Hepatocyte (in vitro differentiated cells): ENCODE results near the gene ENG. TPM values are rescaled to one million over a fixed set of nuclear protein-coding genes. Genes with fewer than 3 reads are reported as not detected.

Source experiments
- DNase-seq: peaks from one replicate; pipeline ENCODE4 v3.0.0-alpha.2; 2016; ENCODE audit warnings: low spot score
- H2AFZ ChIP-seq: fragments of 200-600 bp; sonication (generic); 2 replicates; pipeline ENCODE4 v1.6.0; 2016; ENCODE audit warnings: antibody characterized with exemption, mild to moderate bottlenecking
- H3K27ac ChIP-seq: fragments of 200-600 bp; sonication (generic); 2 replicates; pipeline ENCODE4 v1.5.1; 2016; ENCODE audit warnings: mild to moderate bottlenecking
- H3K27me3 ChIP-seq: fragments of 200-600 bp; sonication (generic); 2 replicates; pipeline ENCODE4 v1.6.1; 2016
- H3K36me3 ChIP-seq: fragments of 200-600 bp; sonication (generic); replicated peaks from 2 replicates; pipeline ENCODE4 v1.5.1; 2016; ENCODE audit warnings: low read depth; ENCODE audit not compliant: insufficient read depth
- H3K4me1 ChIP-seq: fragments of 200-600 bp; sonication (generic); 2 replicates; pipeline ENCODE4 v1.5.1; 2016; ENCODE audit warnings: mild to moderate bottlenecking, moderate library complexity; ENCODE audit not compliant: insufficient read depth
- H3K4me2 ChIP-seq: fragments of 200-600 bp; sonication (generic); 2 replicates; pipeline ENCODE4 v1.6.0; 2016
- H3K4me3 ChIP-seq: fragments of 200-600 bp; sonication (generic); 2 replicates; pipeline ENCODE4 v1.5.1; 2016; ENCODE audit warnings: mild to moderate bottlenecking
- H3K79me2 ChIP-seq: fragments of 200-600 bp; sonication (generic); 2 replicates; pipeline ENCODE4 v1.6.0; 2017; ENCODE audit warnings: mild to moderate bottlenecking
- H3K9me2 ChIP-seq: fragments of 200-600 bp; sonication (generic); replicated peaks from 2 replicates; pipeline ENCODE4 v1.6.0; 2017; ENCODE audit warnings: mild to moderate bottlenecking; ENCODE audit not compliant: insufficient read depth
- H3K9me3 ChIP-seq: fragments of 200-600 bp; sonication (generic); 2 replicates; pipeline ENCODE4 v1.5.1; 2016; ENCODE audit warnings: low read depth, mild to moderate bottlenecking
- H4K20me1 ChIP-seq: fragments of 200-600 bp; sonication (generic); 2 replicates; pipeline ENCODE4 v1.6.0; 2016; ENCODE audit warnings: mild to moderate bottlenecking; ENCODE audit not compliant: insufficient read depth, poor library complexity, severe bottlenecking
- CTCF ChIP-seq: fragments of 200-600 bp; sonication (generic); IDR thresholded peaks from 2 replicates; pipeline ENCODE4 v1.5.1; 2016; ENCODE audit warnings: antibody characterized with exemption, mild to moderate bottlenecking; ENCODE audit not compliant: poor library complexity
- EZH2 ChIP-seq: fragments of 200-600 bp; sonication (generic); IDR thresholded peaks from 2 replicates; pipeline ENCODE4 v1.6.1; 2016; ENCODE audit warnings: antibody characterized with exemption, mild to moderate bottlenecking, borderline replicate concordance
- EZH2phosphoT487 ChIP-seq: fragments of 200-600 bp; sonication (generic); IDR thresholded peaks from one replicate; pipeline ENCODE4 v1.6.1; 2018; ENCODE audit warnings: antibody characterized with exemption, mild to moderate bottlenecking, low read depth, moderate library complexity; ENCODE audit not compliant: unreplicated experiment, severe bottlenecking
- WGBS: methylation state at CpG from one replicate; pipeline ENCODE4 v1.1.6; 2016; ENCODE audit warnings: low lambda C conversion rate; ENCODE audit errors: missing lambda C conversion rate; 5-methylcytosine and 5-hydroxymethylcytosine counted together
- polyA plus RNA-seq: library from polyadenylated mRNA; unstranded; fragments of >200 nt; fragmentation: Nextera tagmentation; extraction: Ambion mirVana; gene quantifications from 2 replicates; pipeline ENCODE4 v1.2.1, GENCODE V29; 2016
- total RNA-seq: library from RNA; depleted of rRNA; stranded (reverse); fragments of >200 nt; gene quantifications from 2 replicates; pipeline ENCODE4 v1.2.3, GENCODE V29; 2014

The ENG gene
- total and polyA plus RNA-seq, 2 experiments from 2014 or later = 6.8 to 21.2 TPM

GRCh38 chr9:127810378-127811187, 43.9 kb downstream of the ENG start:
- Histone ChIP-seq H3K27ac (no peak overlapping the region), H4K20me1 (no peaks in the 10 kb centered on the region), H3K4me3 (no peak overlapping the region), H3K27me3 (no peaks in the 10 kb centered on the region), H3K36me3 (no peaks in the 10 kb centered on the region), H2AFZ (no peak overlapping the region), H3K4me1 (peaks cover 8% of the 10 kb centered on the region), H3K9me2 (no peaks in the 10 kb centered on the region), H3K4me2 (no peak overlapping the region), H3K9me3 (no peaks in the 10 kb centered on the region), H3K79me2 (peaks cover 6% of the 10 kb centered on the region)
- no peak for TF ChIP-seq CTCF
- TF ChIP-seq EZH2 = no peak
- TF ChIP-seq EZH2phosphoT487 = no peak
- WGBS = 96% methylated on average over 10 of the region's 10 CpGs
- no peak for DNase-seq

- peaks cover 8% of the 10 kb centered on the region for H3K4me1 ChIP-seq
- H3K4me2 ChIP-seq = peak overlapping the region; percentile 71
- H3K27ac ChIP-seq = no peak overlapping the region
- H3K79me2 ChIP-seq = peaks cover 14% of the 10 kb centered on the region
- H3K9me2 ChIP-seq = no peaks in the 10 kb centered on the region
- H3K4me3 ChIP-seq = no peak overlapping the region
- H3K27me3 ChIP-seq = no peaks in the 10 kb centered on the region
- TF ChIP-seq EZH2 (no peak), EZH2phosphoT487 (no peak), CTCF (no peak)
- H2AFZ ChIP-seq = no peak overlapping the region
- H3K9me3 ChIP-seq = no peaks in the 10 kb centered on the region
- no peaks in the 10 kb centered on the region for H4K20me1 ChIP-seq
- 32% methylated on average over 37 of the region's 57 CpGs for WGBS
- no peaks in the 10 kb centered on the region for H3K36me3 ChIP-seq
- DNase-seq = peak; percentile 80
Measured at GRCh38 chr9:127809540-127810377, 44.7 kb downstream of the ENG start.

- DNase-seq = no peak
- peaks cover 21% of the 10 kb centered on the region for H3K79me2 ChIP-seq
- H3K4me1 ChIP-seq = peaks cover 13% of the 10 kb centered on the region
- no peak overlapping the region for H3K4me3 ChIP-seq
- H3K9me2 ChIP-seq = no peaks in the 10 kb centered on the region
- H3K27ac ChIP-seq = no peak overlapping the region
- peak overlapping the region; percentile 71 for H3K4me2 ChIP-seq
- H3K27me3 ChIP-seq = no peaks in the 10 kb centered on the region
- no peak overlapping the region for H2AFZ ChIP-seq
- 79% methylated on average over 9 of the region's 9 CpGs for whole genome bisulfite sequencing
- H3K9me3 ChIP-seq = no peaks in the 10 kb centered on the region
- TF ChIP-seq EZH2 = no peak
- no peak for TF ChIP-seq CTCF
- no peak for TF ChIP-seq EZH2phosphoT487
- no peaks in the 10 kb centered on the region for H3K36me3 ChIP-seq
- no peaks in the 10 kb centered on the region for H4K20me1 ChIP-seq
Measured at GRCh38 chr9:127809002-127809539, 45.4 kb downstream of the ENG start.
